ENCODE data around the gene PRELID2.
"Not testable (repeated sequence)": the region's sequence is repeated elsewhere in the genome, so short reads cannot be mapped to it uniquely, and the experiment has no call there.

- TF ChIP-seq RAD21 (conservative IDR thresholded peaks at IDR 0.05 in 1 of 2, IDR thresholded peaks at IDR 0.05 in 1 of 2); HMGXB4 (CRISPR knock-in tag; IDR thresholded peaks at IDR 0.05; ENCODE audit: borderline replicate concordance); CTCF (IDR thresholded peaks at IDR 0.05); JUNB (IDR thresholded peaks at IDR 0.05); MYC (IDR thresholded peaks at IDR 0.05; ENCODE audit: borderline replicate concordance, low read length); PHF8 (IDR thresholded peaks at IDR 0.05; ENCODE audit: borderline replicate concordance, low read depth); EP300 (IDR thresholded peaks at IDR 0.05); POLR2AphosphoS2 (conservative IDR thresholded peaks at IDR 0.05; ENCODE audit: low read length); CEBPB (IDR thresholded peaks at IDR 0.05): not testable (repeated sequence)
Measured at GRCh38 chr5:145729956-145730355, 105.2 kb downstream of the PRELID2 start.

Measured in A549 (cell line).